Measurements from ENCODE around the gene SCN4A. TPM values are rescaled to one million over a fixed set of nuclear protein-coding genes. Genes with fewer than 3 reads are reported as not detected.

The SCN4A gene
- total RNA-seq, 2 donors from 2014 or later = 3.9 to 4.4 TPM

DNA sequence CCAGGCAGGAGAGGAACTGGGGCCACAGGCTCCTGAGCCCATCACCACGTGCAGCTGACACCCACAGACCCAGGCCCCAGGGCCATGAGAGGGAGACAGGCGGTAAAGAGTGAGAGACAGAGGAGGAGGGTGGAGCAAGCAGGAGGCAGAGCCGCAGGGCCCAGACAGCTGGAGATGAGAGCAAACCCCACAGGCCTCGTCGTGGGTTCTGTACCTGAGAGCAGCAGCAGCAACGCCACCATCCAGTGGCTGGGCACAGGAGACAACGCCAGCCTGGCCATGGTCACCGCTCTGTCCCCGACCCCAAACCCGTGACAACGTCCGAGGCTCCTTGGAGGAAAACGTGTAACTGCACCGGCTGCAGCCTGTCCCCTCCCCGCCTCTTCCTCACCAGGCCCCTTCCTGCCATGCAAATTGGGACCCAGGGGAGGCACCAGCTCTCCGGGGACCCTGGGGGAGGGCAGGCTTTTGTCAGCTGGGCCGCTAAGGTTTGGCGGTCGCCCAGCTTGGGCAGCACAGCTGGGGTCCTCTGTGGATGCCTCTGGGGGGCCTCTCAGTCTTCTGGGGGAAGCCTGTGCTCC is 40.6 kb downstream of the SCN4A start, which contains the start of gene CD79B:
Gene CD79B (minus strand): TSS at position 351 of the 581 bp plus-strand sequence. CDS start 70 bp downstream, at position 281.
- Histone ChIP-seq H3K36me3 (ENCODE audit: control insufficient read depth, insufficient read depth, low read length) (no peaks in the 10 kb centered on the region), H3K9ac (ENCODE audit: extremely low read depth, low read length, poor library complexity, severe bottlenecking) (no peak within 1 kb of the TSS), H3K27me3 (ENCODE audit: control insufficient read depth, insufficient read depth, low read length, poor library complexity, severe bottlenecking) (no peaks in the 10 kb centered on the region), H3K27ac (ENCODE audit: low read depth, low read length) (no peak within 1 kb of the TSS), H3K4me1 (ENCODE audit: control insufficient read depth, insufficient read depth, low read length) (no peaks in the 10 kb centered on the region), H3K9me3 (ENCODE audit: control insufficient read depth, low read length) (no peaks in the 10 kb centered on the region), H3K4me3 (ENCODE audit: low read length) (no peak within 1 kb of the TSS)
- Mint-ChIP-seq H3K4me1 (no peaks in the 10 kb centered on the region), H3K4me3 (no peak within 1 kb of the TSS), H3K36me3 (ENCODE audit: low read depth) (no peaks in the 10 kb centered on the region), H3K27me3 (ENCODE audit: insufficient read depth) (no peaks in the 10 kb centered on the region), H3K27ac (no peak within 1 kb of the TSS), H3K9me3 (no peaks in the 10 kb centered on the region)
- 77 to 81% methylated on average over 15 to 19 of the region's 19 CpGs for WGBS, 2 experiments (ENCODE audit: insufficient coverage in 1 of 2, insufficient read length in 1 of 2)
- TF ChIP-seq, protein P1, sequence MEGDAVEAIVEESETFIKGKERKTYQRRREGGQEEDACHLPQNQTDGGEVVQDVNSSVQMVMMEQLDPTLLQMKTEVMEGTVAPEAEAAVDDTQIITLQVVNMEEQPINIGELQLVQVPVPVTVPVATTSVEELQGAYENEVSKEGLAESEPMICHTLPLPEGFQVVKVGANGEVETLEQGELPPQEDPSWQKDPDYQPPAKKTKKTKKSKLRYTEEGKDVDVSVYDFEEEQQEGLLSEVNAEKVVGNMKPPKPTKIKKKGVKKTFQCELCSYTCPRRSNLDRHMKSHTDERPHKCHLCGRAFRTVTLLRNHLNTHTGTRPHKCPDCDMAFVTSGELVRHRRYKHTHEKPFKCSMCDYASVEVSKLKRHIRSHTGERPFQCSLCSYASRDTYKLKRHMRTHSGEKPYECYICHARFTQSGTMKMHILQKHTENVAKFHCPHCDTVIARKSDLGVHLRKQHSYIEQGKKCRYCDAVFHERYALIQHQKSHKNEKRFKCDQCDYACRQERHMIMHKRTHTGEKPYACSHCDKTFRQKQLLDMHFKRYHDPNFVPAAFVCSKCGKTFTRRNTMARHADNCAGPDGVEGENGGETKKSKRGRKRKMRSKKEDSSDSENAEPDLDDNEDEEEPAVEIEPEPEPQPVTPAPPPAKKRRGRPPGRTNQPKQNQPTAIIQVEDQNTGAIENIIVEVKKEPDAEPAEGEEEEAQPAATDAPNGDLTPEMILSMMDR (conservative IDR thresholded peaks at IDR 0.05) = no peak
- DNase-seq = no peak

DNA sequence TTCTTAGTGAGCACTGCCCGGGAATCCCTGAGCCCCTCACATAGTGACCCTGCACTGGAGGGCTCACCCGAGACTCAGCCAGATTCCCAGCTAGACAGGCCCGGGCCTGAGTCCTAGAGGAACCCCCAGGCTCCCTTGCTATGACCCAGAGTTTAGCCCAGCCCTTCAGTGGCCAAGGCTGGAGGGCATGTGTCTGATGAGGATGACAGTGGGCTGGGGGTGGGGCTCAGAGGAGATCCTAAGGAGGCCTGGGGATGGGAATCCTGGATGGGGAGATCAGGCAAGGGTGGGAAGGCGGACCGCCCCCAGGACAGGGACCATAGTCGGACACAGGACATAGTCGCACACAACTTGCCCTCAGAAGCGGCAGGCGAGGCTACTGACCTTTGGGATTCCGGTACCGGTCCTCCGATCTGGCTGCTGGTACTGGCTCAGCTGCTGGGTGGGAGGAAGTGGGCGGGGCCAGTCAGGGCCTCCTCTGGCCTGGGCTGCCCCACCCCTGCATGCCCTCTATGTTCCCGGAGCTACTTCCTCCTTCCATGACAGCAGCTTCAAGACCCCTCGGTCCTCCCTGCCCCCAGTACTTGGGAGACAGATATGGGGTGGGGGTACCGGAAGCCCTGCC is 41.7 kb downstream of the SCN4A start:
- H3K9ac ChIP-seq (ENCODE audit: extremely low read depth, low read length, poor library complexity, severe bottlenecking) = no peak overlapping the region
- TF ChIP-seq, protein P1 (conservative IDR thresholded peaks at IDR 0.05) = no peak
- H3K27me3 ChIP-seq (ENCODE audit: control insufficient read depth, insufficient read depth, low read length, poor library complexity, severe bottlenecking) = no peaks in the 10 kb centered on the region
- H3K4me3 ChIP-seq (ENCODE audit: low read length) = no peak overlapping the region
- H3K27ac Mint-ChIP-seq = no peak overlapping the region
- H3K4me1 Mint-ChIP-seq = no peaks in the 10 kb centered on the region
- H3K4me3 Mint-ChIP-seq = no peak overlapping the region
- DNase-seq = peak; percentile 90
- no peak overlapping the region for H3K27ac ChIP-seq (ENCODE audit: low read depth, low read length)
- H3K27me3 Mint-ChIP-seq (ENCODE audit: insufficient read depth) = no peaks in the 10 kb centered on the region
- no peaks in the 10 kb centered on the region for H3K9me3 Mint-ChIP-seq
- no peaks in the 10 kb centered on the region for H3K36me3 Mint-ChIP-seq (ENCODE audit: low read depth)
- H3K9me3 ChIP-seq (ENCODE audit: control insufficient read depth, low read length) = no peaks in the 10 kb centered on the region
- H3K36me3 ChIP-seq (ENCODE audit: control insufficient read depth, insufficient read depth, low read length) = no peaks in the 10 kb centered on the region
- WGBS, 2 experiments (ENCODE audit: insufficient coverage in 1 of 2, insufficient read length in 1 of 2) = 81 to 82% methylated on average over 10 to 16 of the region's 16 CpGs
- no peaks in the 10 kb centered on the region for H3K4me1 ChIP-seq (ENCODE audit: control insufficient read depth, insufficient read depth, low read length)

- Mint-ChIP-seq H3K27me3 (ENCODE audit: insufficient read depth) (no peaks in the 10 kb centered on the region), H3K4me3 (no peak overlapping the region), H3K27ac (no peak overlapping the region), H3K4me1 (no peaks in the 10 kb centered on the region), H3K9me3 (no peaks in the 10 kb centered on the region), H3K36me3 (ENCODE audit: low read depth) (no peaks in the 10 kb centered on the region)
- TF ChIP-seq, protein P1 (conservative IDR thresholded peaks at IDR 0.05) = no peak
- Histone ChIP-seq H3K27me3 (ENCODE audit: control insufficient read depth, insufficient read depth, low read length, poor library complexity, severe bottlenecking) (no peaks in the 10 kb centered on the region), H3K9me3 (ENCODE audit: control insufficient read depth, low read length) (no peaks in the 10 kb centered on the region), H3K4me1 (ENCODE audit: control insufficient read depth, insufficient read depth, low read length) (no peaks in the 10 kb centered on the region), H3K27ac (ENCODE audit: low read depth, low read length) (no peak overlapping the region), H3K4me3 (ENCODE audit: low read length) (no peak overlapping the region), H3K36me3 (ENCODE audit: control insufficient read depth, insufficient read depth, low read length) (no peaks in the 10 kb centered on the region), H3K9ac (ENCODE audit: extremely low read depth, low read length, poor library complexity, severe bottlenecking) (no peak overlapping the region)
- WGBS, 2 experiments (ENCODE audit: insufficient coverage in 1 of 2, insufficient read length in 1 of 2) = 90 to 91% methylated on average over 16 to 24 of the region's 24 CpGs
- DNase-seq = no peak
Observed at GRCh38 chr17:63929860-63930766, 42.6 kb downstream of the SCN4A start.

All from endodermal cell (in vitro differentiated cells).